Stimulated activated naive B cell treated with anti-CD40 and anti-IgM and Interleukin-4, amounts not matched to agents 10 μg/mL and 1 μg/mL and 100 μg/mL, for 72 hours (primary cell): ENCODE data around the gene TARBP2.
A peak's percentile ranks its signal among the peaks of the same experiment; 100 is the strongest.

Experiments
- ATAC-seq, 2 donors: fragments of 150-1000 bp; cut with Tn5 transposase; replicated peaks; 2 replicates each; pipeline ENCODE4 v1.10.0; 2021; ENCODE audit warnings: moderate library complexity in 1 of 2
- DNase-seq: peaks from one replicate; pipeline ENCODE4 v3.0.0; 2021
- H3K27ac Mint-ChIP-seq: one replicate; pipeline ENCODE4 v1.8.0; 2022; ENCODE audit warnings: mild to moderate bottlenecking, mixed read lengths
- H3K27me3 Mint-ChIP-seq, 2 donors: one replicate each; pipeline ENCODE4 v1.8.0; 2022; ENCODE audit warnings: mixed read lengths in 2 of 2
- H3K36me3 Mint-ChIP-seq, 2 donors: one replicate each; pipeline ENCODE4 v1.8.0; 2022; ENCODE audit warnings: mixed read lengths in 2 of 2, mild to moderate bottlenecking in 1 of 2
- H3K4me1 Mint-ChIP-seq, 2 donors: one replicate each; pipeline ENCODE4 v1.8.0; 2022; ENCODE audit warnings: mixed read lengths in 2 of 2, mild to moderate bottlenecking in 1 of 2
- H3K4me3 Mint-ChIP-seq, 2 donors: one replicate each; pipeline ENCODE4 v1.8.0; 2022; ENCODE audit warnings: mild to moderate bottlenecking in 2 of 2, mixed read lengths in 2 of 2, moderate library complexity in 1 of 2
- H3K9me3 Mint-ChIP-seq, 2 donors: one replicate each; pipeline ENCODE4 v1.8.0; 2022; ENCODE audit warnings: mixed read lengths in 2 of 2, mild to moderate bottlenecking in 1 of 2

Gene TARBP2

GRCh38 chr12:53506881-53507602, 6.0 kb downstream of the TARBP2 start, which contains the start of gene NPFF:
NPFF (minus strand) TSS chr12:53507484; CDS start chr12:53507474, 10 bp downstream.
- Mint-ChIP-seq H3K27me3 (no peaks in the 10 kb centered on the region), H3K27ac (peak within 1 kb of the TSS; percentile 81), H3K36me3 (peaks cover 34 to 47% of the 10 kb centered on the region in 2 donors), H3K4me3 (no peak within 1 kb of the TSS), H3K4me1 (peaks cover 20 to 33% of the 10 kb centered on the region in 2 donors), H3K9me3 (peaks cover 0 to 1% of the 10 kb centered on the region in 2 donors)
- ATAC-seq (no peak), DNase-seq (no peak)

GRCh38 chr12:53507603-53507885, 6.5 kb downstream of the TARBP2 start:
- H3K27ac Mint-ChIP-seq: peak overlapping the region; percentile 56
- no peak for ATAC-seq
- no peak for DNase-seq

GRCh38 chr12:53508534-53509170, 7.6 kb downstream of the TARBP2 start:
- no peaks in the 10 kb centered on the region for H3K27me3 Mint-ChIP-seq
- H3K4me3 Mint-ChIP-seq: no peak overlapping the region
- peaks cover 15 to 22% of the 10 kb centered on the region in 2 donors for H3K4me1 Mint-ChIP-seq
- peaks cover 34 to 46% of the 10 kb centered on the region in 2 donors for H3K36me3 Mint-ChIP-seq
- peak; percentile 79 for DNase-seq
- H3K27ac Mint-ChIP-seq: peak overlapping the region; percentile 81
- H3K9me3 Mint-ChIP-seq: no peaks in the 10 kb centered on the region
- ATAC-seq: peak; percentile 98

More at GRCh38 chr12:53507603-53507885, 6.5 kb downstream of the TARBP2 start:
- H3K27me3 Mint-ChIP-seq: no peaks in the 10 kb centered on the region
- no peaks in the 10 kb centered on the region for H3K9me3 Mint-ChIP-seq
- peaks cover 18 to 28% of the 10 kb centered on the region in 2 donors for H3K4me1 Mint-ChIP-seq
- peaks cover 33 to 47% of the 10 kb centered on the region in 2 donors for H3K36me3 Mint-ChIP-seq
- H3K4me3 Mint-ChIP-seq: no peak overlapping the region

DNA sequence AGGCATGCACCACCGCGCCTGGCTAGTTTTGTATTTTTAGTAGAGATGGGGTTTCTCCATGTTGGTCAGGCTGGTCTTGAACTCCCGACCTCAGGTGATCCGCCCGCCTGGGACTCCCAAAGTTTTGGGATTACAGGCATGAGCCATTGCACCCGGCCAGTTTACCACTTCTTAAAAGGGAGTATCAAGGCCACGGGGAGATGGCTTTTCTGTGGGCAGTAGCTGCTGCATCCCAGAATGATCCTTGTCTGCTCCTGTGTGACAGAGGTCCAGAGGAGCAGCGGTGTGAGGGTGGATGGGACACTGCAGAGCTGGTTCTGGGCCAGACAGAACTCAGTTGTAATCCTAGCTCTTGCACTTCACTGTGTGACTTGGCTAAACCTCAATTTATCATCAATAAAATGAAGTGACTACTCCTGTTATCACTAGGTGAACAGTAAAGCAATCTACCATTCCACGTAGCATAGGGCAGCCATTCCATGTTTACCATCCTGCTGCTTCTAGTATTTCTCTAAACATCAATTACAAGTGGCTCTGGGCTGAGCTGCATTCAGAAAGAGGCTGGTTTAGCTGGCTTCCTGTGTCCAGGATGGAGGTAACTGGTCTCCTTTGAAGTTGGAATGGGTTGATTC, 9.2 kb downstream of the TARBP2 start:
- H3K27me3 Mint-ChIP-seq: no peaks in the 10 kb centered on the region
- no peak overlapping the region for H3K4me3 Mint-ChIP-seq
- H3K27ac Mint-ChIP-seq: no peak overlapping the region
- H3K4me1 Mint-ChIP-seq: peaks cover 9% of the 10 kb centered on the region in 2 donors
- ATAC-seq (no peak), DNase-seq (no peak)
- H3K9me3 Mint-ChIP-seq: no peaks in the 10 kb centered on the region
- peaks cover 31 to 44% of the 10 kb centered on the region in 2 donors for H3K36me3 Mint-ChIP-seq

- H3K27me3 Mint-ChIP-seq: no peaks in the 10 kb centered on the region
- H3K4me3 Mint-ChIP-seq: no peak overlapping the region
- no peak for DNase-seq
- no peak for ATAC-seq
- H3K9me3 Mint-ChIP-seq: no peaks in the 10 kb centered on the region
- no peak overlapping the region for H3K27ac Mint-ChIP-seq
- peaks cover 20 to 42% of the 10 kb centered on the region in 2 donors for H3K36me3 Mint-ChIP-seq
- H3K4me1 Mint-ChIP-seq: peaks cover 0 to under 1% of the 10 kb centered on the region in 2 donors
Measured at GRCh38 chr12:53513712-53514410, 12.8 kb downstream of the TARBP2 start.

DNA sequence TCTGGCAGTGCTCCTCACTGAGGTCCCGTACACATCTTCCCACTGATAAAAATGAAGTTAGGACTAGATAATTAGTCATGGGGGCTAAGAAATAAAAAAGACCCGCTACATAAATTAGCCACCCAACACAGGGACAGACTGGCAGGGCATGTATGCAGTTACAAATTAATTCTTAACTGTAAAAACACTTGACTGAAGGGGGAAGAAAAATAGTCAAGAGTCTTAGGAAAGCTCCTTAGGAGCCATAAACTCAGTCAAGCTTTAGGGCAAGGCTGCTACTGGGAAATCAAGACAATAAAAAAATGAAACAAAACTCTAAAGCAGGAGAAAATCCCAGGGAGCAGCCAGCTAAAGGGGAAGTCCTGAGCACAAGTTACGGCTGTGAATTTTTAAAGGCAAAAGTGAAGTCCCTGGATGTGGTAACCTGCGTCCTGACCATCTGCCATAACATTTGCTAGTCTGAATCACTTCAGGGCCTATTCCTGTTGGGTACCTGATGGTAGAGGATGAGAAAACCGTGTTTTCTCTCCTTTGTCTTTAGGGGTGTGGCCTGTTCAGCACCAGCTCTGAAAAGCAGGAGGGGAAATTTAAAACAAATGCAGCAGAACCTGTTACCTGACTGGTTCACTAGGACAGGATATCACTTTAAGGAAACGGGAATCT, 13.7 kb downstream of the TARBP2 start:
- Mint-ChIP-seq H3K4me1 (no peaks in the 10 kb centered on the region), H3K4me3 (no peak overlapping the region), H3K9me3 (no peaks in the 10 kb centered on the region), H3K36me3 (peaks cover 23 to 42% of the 10 kb centered on the region in 2 donors), H3K27ac (no peak overlapping the region), H3K27me3 (no peaks in the 10 kb centered on the region)
- ATAC-seq (no peak), DNase-seq (no peak)

- H3K36me3 Mint-ChIP-seq: peaks cover 27 to 47% of the 10 kb centered on the region in 2 donors
- no peak for ATAC-seq
- peaks cover 3 to 4% of the 10 kb centered on the region in 2 donors for H3K4me1 Mint-ChIP-seq
- no peaks in the 10 kb centered on the region for H3K27me3 Mint-ChIP-seq
- no peak for DNase-seq
- H3K9me3 Mint-ChIP-seq: no peaks in the 10 kb centered on the region
- no peak overlapping the region for H3K27ac Mint-ChIP-seq
- no peak overlapping the region for H3K4me3 Mint-ChIP-seq
Measured at GRCh38 chr12:53515291-53515680, 14.2 kb downstream of the TARBP2 start.

- Mint-ChIP-seq H3K27ac (peak overlapping the region; percentile 72), H3K4me3 (no peak overlapping the region), H3K27me3 (no peaks in the 10 kb centered on the region), H3K4me1 (peaks cover 7 to 9% of the 10 kb centered on the region in 2 donors), H3K9me3 (no peaks in the 10 kb centered on the region), H3K36me3 (peaks cover 29 to 55% of the 10 kb centered on the region in 2 donors)
- ATAC-seq: no peak
- no peak for DNase-seq
Measured at GRCh38 chr12:53516758-53517455, 15.8 kb downstream of the TARBP2 start.

GRCh38 chr12:53518381-53518780, 17.3 kb downstream of the TARBP2 start:
- Mint-ChIP-seq H3K4me1 (peaks cover 7 to 9% of the 10 kb centered on the region in 2 donors), H3K9me3 (no peaks in the 10 kb centered on the region), H3K27me3 (no peaks in the 10 kb centered on the region), H3K36me3 (peaks cover 35 to 61% of the 10 kb centered on the region in 2 donors), H3K27ac (no peak overlapping the region), H3K4me3 (no peak overlapping the region)
- ATAC-seq: no peak
- no peak for DNase-seq

DNA sequence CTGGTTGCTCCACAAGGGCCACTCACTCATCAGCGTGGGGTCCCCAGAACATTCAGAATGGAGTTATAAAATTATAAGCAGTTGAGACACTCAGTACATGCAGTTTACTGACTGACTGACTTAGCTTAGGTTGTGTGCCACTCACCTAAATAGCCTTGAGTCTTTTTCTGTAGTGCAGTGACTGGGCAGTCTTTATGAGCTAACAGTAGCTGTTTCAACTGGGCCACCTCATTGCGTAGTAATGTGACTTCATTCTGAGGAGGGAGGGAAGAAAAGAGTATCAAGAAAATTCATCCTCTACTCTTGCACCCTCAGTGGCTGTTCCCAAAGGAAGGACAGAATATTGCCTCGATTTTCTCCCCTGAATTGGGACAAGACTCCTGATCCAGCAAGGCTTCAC, 22.0 kb downstream of the TARBP2 start:
- DNase-seq (no peak), ATAC-seq (no peak)
- peaks cover 37 to 38% of the 10 kb centered on the region in 2 donors for H3K36me3 Mint-ChIP-seq
- peaks cover 7 to 9% of the 10 kb centered on the region in 2 donors for H3K4me1 Mint-ChIP-seq
- H3K4me3 Mint-ChIP-seq: no peak overlapping the region
- H3K27ac Mint-ChIP-seq: no peak overlapping the region
- no peaks in the 10 kb centered on the region for H3K9me3 Mint-ChIP-seq
- no peaks in the 10 kb centered on the region for H3K27me3 Mint-ChIP-seq

GRCh38 chr12:53524476-53524875, 23.4 kb downstream of the TARBP2 start:
- Mint-ChIP-seq H3K4me1 (peaks cover 7 to 9% of the 10 kb centered on the region in 2 donors), H3K27ac (no peak overlapping the region), H3K4me3 (no peak overlapping the region), H3K9me3 (no peaks in the 10 kb centered on the region), H3K27me3 (no peaks in the 10 kb centered on the region), H3K36me3 (peaks cover 37 to 42% of the 10 kb centered on the region in 2 donors)
- DNase-seq (no peak), ATAC-seq (no peak)

- Mint-ChIP-seq H3K4me1 (no peaks in the 10 kb centered on the region), H3K27me3 (no peaks in the 10 kb centered on the region), H3K27ac (no peak overlapping the region), H3K4me3 (no peak overlapping the region), H3K36me3 (peaks cover 31 to 35% of the 10 kb centered on the region in 2 donors), H3K9me3 (no peaks in the 10 kb centered on the region)
- no peak for DNase-seq
- no peak for ATAC-seq
Measured at GRCh38 chr12:53530061-53530460, 29.0 kb downstream of the TARBP2 start.

DNA sequence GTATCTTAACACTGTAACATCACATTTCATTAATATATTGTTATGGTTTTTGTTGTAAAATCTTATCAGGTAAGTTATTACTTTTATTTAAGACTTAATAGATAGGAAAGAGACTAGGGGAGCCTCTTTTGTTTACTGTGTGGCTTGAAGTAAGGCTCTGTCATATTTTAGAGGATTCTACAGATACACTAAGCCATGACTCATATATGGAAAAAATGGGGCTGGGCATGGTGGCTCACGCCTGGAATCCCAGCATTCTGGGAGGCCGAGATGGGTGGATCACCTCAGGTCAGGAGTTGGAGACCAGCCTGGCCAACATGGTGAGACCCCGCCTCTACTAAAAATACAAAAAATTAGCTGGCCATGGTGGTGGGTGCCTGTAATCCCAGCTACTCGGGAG, 29.8 kb downstream of the TARBP2 start:
- H3K4me3 Mint-ChIP-seq: no peak overlapping the region
- H3K36me3 Mint-ChIP-seq: peaks cover 31 to 40% of the 10 kb centered on the region in 2 donors
- DNase-seq: no peak
- ATAC-seq: no peak
- no peaks in the 10 kb centered on the region for H3K27me3 Mint-ChIP-seq
- no peaks in the 10 kb centered on the region for H3K4me1 Mint-ChIP-seq
- H3K27ac Mint-ChIP-seq: no peak overlapping the region
- no peaks in the 10 kb centered on the region for H3K9me3 Mint-ChIP-seq
